ENCODE results near the gene FAM168A. TPM values are rescaled to one million over a fixed set of nuclear protein-coding genes. Genes with fewer than 3 reads are reported as not detected.

Gene FAM168A
- total RNA-seq, 4 donors from 2014 or later: 10.7 to 28.1 (median 20.5) TPM

- 85 to 90% methylated on average over 1 of the region's 1 CpG for WGBS, 2 donors
- intact Hi-C loops (cut with DNase I; ENCODE audit: low total_unique reads): no loop called here
- H3K4me3 ChIP-seq (ENCODE audit: low read depth, poor library complexity, severe bottlenecking): no peak overlapping the region
- TF ChIP-seq POLR2A (IDR thresholded peaks at IDR 0.05) (no peak), CTCF (IDR thresholded peaks at IDR 0.05) (no peak)
- no peak for DNase-seq (ENCODE audit: low spot score in 2 of 2)
Observed at GRCh38 chr11:73518195-73518594, 79.7 kb downstream of the FAM168A start.

GRCh38 chr11:73516080-73516479, 81.8 kb downstream of the FAM168A start:
- no peak for DNase-seq (ENCODE audit: low spot score in 2 of 2)
- TF ChIP-seq CTCF (IDR thresholded peaks at IDR 0.05): no peak
- TF ChIP-seq POLR2A (IDR thresholded peaks at IDR 0.05): no peak
- no peak overlapping the region for H3K4me3 ChIP-seq (ENCODE audit: low read depth, poor library complexity, severe bottlenecking)
- intact Hi-C loops (cut with DNase I; ENCODE audit: low total_unique reads): no loop called here

GRCh38 chr11:73513707-73514106, 84.2 kb downstream of the FAM168A start:
- intact Hi-C loops (cut with DNase I; ENCODE audit: low total_unique reads): no loop called here
- DNase-seq (ENCODE audit: low spot score in 2 of 2): no peak
- no peak for TF ChIP-seq POLR2A (IDR thresholded peaks at IDR 0.05)
- no peak for TF ChIP-seq CTCF (IDR thresholded peaks at IDR 0.05)
- no peak overlapping the region for H3K4me3 ChIP-seq (ENCODE audit: low read depth, poor library complexity, severe bottlenecking)
- WGBS, 2 donors: 83 to 88% methylated on average over 2 of the region's 2 CpGs

- intact Hi-C loops (cut with DNase I; ENCODE audit: low total_unique reads): no loop called here
- no peak for DNase-seq (ENCODE audit: low spot score in 2 of 2)
- TF ChIP-seq CTCF (IDR thresholded peaks at IDR 0.05) (no peak), POLR2A (IDR thresholded peaks at IDR 0.05) (no peak)
- no peak overlapping the region for H3K4me3 ChIP-seq (ENCODE audit: low read depth, poor library complexity, severe bottlenecking)
- WGBS, 2 donors: 85 to 86% methylated on average over 4 of the region's 4 CpGs
Observed at GRCh38 chr11:73510877-73511276, 87.0 kb downstream of the FAM168A start.

GRCh38 chr11:73510106-73510505, 87.8 kb downstream of the FAM168A start:
- no peak for DNase-seq (ENCODE audit: low spot score in 2 of 2)
- TF ChIP-seq CTCF (IDR thresholded peaks at IDR 0.05) (no peak), POLR2A (IDR thresholded peaks at IDR 0.05) (no peak)
- no peak overlapping the region for H3K4me3 ChIP-seq (ENCODE audit: low read depth, poor library complexity, severe bottlenecking)
- WGBS, 2 donors: 88 to 93% methylated on average over 4 of the region's 4 CpGs
- intact Hi-C loops (cut with DNase I; ENCODE audit: low total_unique reads): no loop called here

- DNase-seq (ENCODE audit: low spot score in 2 of 2): no peak
- intact Hi-C loops (cut with DNase I; ENCODE audit: low total_unique reads): no loop called here
- WGBS, 2 donors: 58 to 66% methylated on average over 1 of the region's 1 CpG
- TF ChIP-seq POLR2A (IDR thresholded peaks at IDR 0.05) (no peak), CTCF (IDR thresholded peaks at IDR 0.05) (no peak)
- no peak overlapping the region for H3K4me3 ChIP-seq (ENCODE audit: low read depth, poor library complexity, severe bottlenecking)
Observed at GRCh38 chr11:73509188-73509587, 88.7 kb downstream of the FAM168A start.

Data from lower leg skin (tissue), 4 donors.